Fibroblast of lung (primary cell): Measurements from ENCODE around the gene FADS2.

Experiments used
- EZH2 ChIP-seq: IDR thresholded peaks from 2 replicates; pipeline ENCODE4 v1.5.1; 2012; ENCODE audit warnings: low read length, control low read depth, mild to moderate bottlenecking; ENCODE audit errors: missing control alignments
- TF ChIP-seq, protein P1 (sequence below), 2 donors: IDR thresholded peaks in 1 of 2; conservative IDR thresholded peaks in 1 of 2; 1 replicate in 1 of 2; 2 replicates in 1 of 2; pipeline ENCODE4 v1.5.1; 2011 to 2012; ENCODE audit warnings: low read length in 2 of 2, control low read depth in 1 of 2, inconsistent platforms in 1 of 2, low read depth in 1 of 2, mild to moderate bottlenecking in 1 of 2

- TF ChIP-seq, protein P1, sequence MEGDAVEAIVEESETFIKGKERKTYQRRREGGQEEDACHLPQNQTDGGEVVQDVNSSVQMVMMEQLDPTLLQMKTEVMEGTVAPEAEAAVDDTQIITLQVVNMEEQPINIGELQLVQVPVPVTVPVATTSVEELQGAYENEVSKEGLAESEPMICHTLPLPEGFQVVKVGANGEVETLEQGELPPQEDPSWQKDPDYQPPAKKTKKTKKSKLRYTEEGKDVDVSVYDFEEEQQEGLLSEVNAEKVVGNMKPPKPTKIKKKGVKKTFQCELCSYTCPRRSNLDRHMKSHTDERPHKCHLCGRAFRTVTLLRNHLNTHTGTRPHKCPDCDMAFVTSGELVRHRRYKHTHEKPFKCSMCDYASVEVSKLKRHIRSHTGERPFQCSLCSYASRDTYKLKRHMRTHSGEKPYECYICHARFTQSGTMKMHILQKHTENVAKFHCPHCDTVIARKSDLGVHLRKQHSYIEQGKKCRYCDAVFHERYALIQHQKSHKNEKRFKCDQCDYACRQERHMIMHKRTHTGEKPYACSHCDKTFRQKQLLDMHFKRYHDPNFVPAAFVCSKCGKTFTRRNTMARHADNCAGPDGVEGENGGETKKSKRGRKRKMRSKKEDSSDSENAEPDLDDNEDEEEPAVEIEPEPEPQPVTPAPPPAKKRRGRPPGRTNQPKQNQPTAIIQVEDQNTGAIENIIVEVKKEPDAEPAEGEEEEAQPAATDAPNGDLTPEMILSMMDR (conservative IDR thresholded peaks at IDR 0.05 in 1 of 2, IDR thresholded peaks at IDR 0.05 in 1 of 2; ENCODE audit: low read depth in 1 of 2, low read length in 2 of 2): no peak
- TF ChIP-seq EZH2: no peak
Observed at GRCh38 chr11:61914471-61915171, 86.5 kb downstream of the FADS2 start.
